ENCODE measurements around the gene TMEM183A. TPM values are rescaled to one million over a fixed set of nuclear protein-coding genes. Genes with fewer than 3 reads are reported as not detected.

Gene TMEM183A
- total RNA-seq, 5 donors from 2014 or later (not counting 1 experiment from before 2014, with no cell fraction given): 67.5 to 124 (median 68.4) TPM

DNA sequence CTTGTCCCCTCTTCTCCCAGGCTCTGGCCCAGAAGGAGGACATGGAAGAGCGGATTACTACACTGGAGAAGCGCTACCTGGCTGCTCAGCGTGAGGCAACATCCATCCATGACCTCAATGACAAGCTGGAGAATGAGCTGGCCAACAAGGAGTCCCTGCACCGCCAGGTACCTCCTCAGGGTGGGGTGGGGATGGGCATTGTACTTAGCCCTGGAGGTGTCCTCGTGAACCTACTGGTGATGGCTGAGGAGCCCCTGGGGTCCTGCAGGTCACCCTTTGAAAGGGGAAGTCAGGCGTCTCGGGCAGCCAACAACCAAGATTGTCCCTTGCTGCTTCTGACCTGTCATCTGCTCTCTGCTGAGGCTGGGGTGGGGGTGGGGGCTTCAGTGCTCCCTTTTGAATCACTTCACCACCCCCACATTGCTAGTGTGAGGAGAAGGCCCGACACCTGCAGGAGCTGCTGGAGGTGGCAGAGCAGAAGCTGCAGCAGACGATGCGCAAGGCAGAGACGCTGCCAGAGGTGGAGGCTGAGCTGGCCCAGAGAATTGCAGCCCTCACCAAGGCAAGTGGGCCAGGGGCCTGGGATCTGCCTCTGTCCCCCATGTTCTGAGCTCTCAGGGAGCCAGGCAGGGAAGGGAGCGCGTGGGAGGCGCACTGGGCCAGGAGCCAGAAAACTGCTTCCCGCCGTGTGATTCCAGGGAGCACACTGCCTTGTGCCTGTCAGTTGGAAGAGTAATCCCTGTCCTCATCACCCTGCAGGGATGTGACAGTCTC, 38.8 kb downstream of the TMEM183A start:
- Mint-ChIP-seq H3K27me3 (peaks cover 5 to 13% of the 10 kb centered on the region in 2 donors), H3K4me3 (no peak overlapping the region), H3K36me3 (peaks cover 3% of the 10 kb centered on the region), H3K4me1 (no peaks in the 10 kb centered on the region), H3K9me3 (no peaks in the 10 kb centered on the region), H3K27ac (no peak overlapping the region)
- ChIA-PET POLR2A (no interaction called here), CTCF (interaction anchor here in 1 of 2 donors (0.5 to 0.7 kb wide), 2 partner anchors 26 to 49 kb away, joined by 3 read pairs; no protein-coding TSS in a partner anchor)
- no peak overlapping the region for H3K4me3 ChIP-seq (ENCODE audit: control insufficient read depth in 1 of 2, extremely low read depth in 1 of 2, low read length in 1 of 2)
- ATAC-seq (replicated peaks in 1 of 4) (no peak), DNase-seq (no peak)
- H3K4me1 ChIP-seq (ENCODE audit: control insufficient read depth in 1 of 2, extremely low read depth in 1 of 2, insufficient read depth in 2 of 2, low read length in 2 of 2): no peaks in the 10 kb centered on the region
- no peaks in the 10 kb centered on the region for H3K36me3 ChIP-seq (ENCODE audit: control insufficient read depth in 2 of 2, extremely low read depth in 1 of 2, insufficient read depth in 1 of 2, low read length in 1 of 2)
- no peaks in the 10 kb centered on the region for H3K9me3 ChIP-seq
- H3K27me3 ChIP-seq (replicated peaks in 1 of 2; ENCODE audit: control insufficient read depth in 2 of 2, extremely low read depth in 1 of 2, insufficient read depth in 2 of 2, low read length in 1 of 2): peaks cover 0 to 22% of the 10 kb centered on the region in 2 experiments
- 83% methylated on average over 8 of the region's 16 CpGs for WGBS (ENCODE audit: insufficient coverage)
- no peak overlapping the region for H3K27ac ChIP-seq (ENCODE audit: low read length)

GRCh38 chr1:203046984-203047630, 39.9 kb downstream of the TMEM183A start:
- Mint-ChIP-seq H3K27me3 (peaks cover 5 to 19% of the 10 kb centered on the region in 2 donors), H3K9me3 (no peaks in the 10 kb centered on the region), H3K36me3 (peaks cover 3% of the 10 kb centered on the region), H3K4me3 (no peak overlapping the region), H3K27ac (no peak overlapping the region), H3K4me1 (no peaks in the 10 kb centered on the region)
- H3K27me3 ChIP-seq (replicated peaks in 1 of 2; ENCODE audit: control insufficient read depth in 2 of 2, extremely low read depth in 1 of 2, insufficient read depth in 2 of 2, low read length in 1 of 2): peaks cover 0 to 32% of the 10 kb centered on the region in 2 experiments
- H3K4me3 ChIP-seq (ENCODE audit: control insufficient read depth in 1 of 2, extremely low read depth in 1 of 2, low read length in 1 of 2): no peak overlapping the region
- ChIA-PET CTCF (interaction anchor here in 1 of 2 donors (0.5 to 0.7 kb wide), 2 partner anchors 27 to 50 kb away, joined by 3 read pairs; no protein-coding TSS in a partner anchor), POLR2A (no interaction called here)
- H3K9me3 ChIP-seq: no peaks in the 10 kb centered on the region
- WGBS (ENCODE audit: insufficient coverage): 88% methylated on average over 13 of the region's 15 CpGs
- no peak for DNase-seq
- no peak overlapping the region for H3K27ac ChIP-seq (ENCODE audit: low read length)
- no peaks in the 10 kb centered on the region for H3K36me3 ChIP-seq (ENCODE audit: control insufficient read depth in 2 of 2, extremely low read depth in 1 of 2, insufficient read depth in 1 of 2, low read length in 1 of 2)
- no peaks in the 10 kb centered on the region for H3K4me1 ChIP-seq (ENCODE audit: control insufficient read depth in 1 of 2, extremely low read depth in 1 of 2, insufficient read depth in 2 of 2, low read length in 2 of 2)
- no peak for ATAC-seq (replicated peaks in 1 of 4)

- H3K36me3 ChIP-seq (ENCODE audit: control insufficient read depth in 2 of 2, extremely low read depth in 1 of 2, insufficient read depth in 1 of 2, low read length in 1 of 2): no peaks in the 10 kb centered on the region
- H3K4me1 Mint-ChIP-seq: no peaks in the 10 kb centered on the region
- no peak for DNase-seq
- no peak overlapping the region for H3K27ac ChIP-seq (ENCODE audit: low read length)
- WGBS (ENCODE audit: insufficient coverage): 84% methylated on average over 9 of the region's 11 CpGs
- H3K27ac Mint-ChIP-seq: no peak overlapping the region
- no peaks in the 10 kb centered on the region for H3K9me3 ChIP-seq
- peaks cover 3% of the 10 kb centered on the region for H3K36me3 Mint-ChIP-seq
- H3K4me1 ChIP-seq (ENCODE audit: control insufficient read depth in 1 of 2, extremely low read depth in 1 of 2, insufficient read depth in 2 of 2, low read length in 2 of 2): no peaks in the 10 kb centered on the region
- H3K9me3 Mint-ChIP-seq: no peaks in the 10 kb centered on the region
- peaks cover 0 to 30% of the 10 kb centered on the region in 2 experiments for H3K27me3 ChIP-seq (replicated peaks in 1 of 2; ENCODE audit: control insufficient read depth in 2 of 2, extremely low read depth in 1 of 2, insufficient read depth in 2 of 2, low read length in 1 of 2)
- no peak overlapping the region for H3K4me3 Mint-ChIP-seq
- peaks cover 5 to 25% of the 10 kb centered on the region in 2 donors for H3K27me3 Mint-ChIP-seq
- ChIA-PET POLR2A (no interaction called here), CTCF (no interaction called here)
- no peak overlapping the region for H3K4me3 ChIP-seq (ENCODE audit: control insufficient read depth in 1 of 2, extremely low read depth in 1 of 2, low read length in 1 of 2)
- no peak for ATAC-seq (replicated peaks in 1 of 4)
Measured at GRCh38 chr1:203048086-203048485, 40.9 kb downstream of the TMEM183A start.

DNA sequence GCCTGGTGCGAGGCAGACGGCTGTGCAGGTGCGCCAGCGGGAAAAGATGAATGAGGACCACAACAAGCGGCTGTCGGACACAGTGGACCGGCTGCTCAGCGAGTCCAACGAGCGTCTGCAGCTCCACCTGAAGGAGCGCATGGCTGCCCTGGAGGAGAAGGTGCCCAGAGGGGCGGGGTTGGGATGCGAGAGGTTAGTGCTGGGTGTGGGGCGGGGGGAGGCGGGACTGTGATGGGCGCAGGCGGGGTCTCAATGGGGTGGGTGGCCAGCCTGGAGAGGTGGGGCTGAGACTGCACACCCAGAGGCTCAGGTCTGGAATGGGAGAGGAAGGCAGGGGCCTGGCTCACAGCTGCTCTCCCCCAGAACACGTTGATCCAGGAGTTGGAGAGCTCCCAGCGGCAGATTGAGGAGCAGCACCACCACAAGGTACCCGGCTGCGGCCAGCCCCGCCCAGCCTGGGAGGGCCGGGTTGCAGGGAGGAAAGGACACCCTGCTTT, 41.4 kb downstream of the TMEM183A start:
- no peak for ATAC-seq (replicated peaks in 1 of 4)
- no peak overlapping the region for H3K4me3 ChIP-seq (ENCODE audit: control insufficient read depth in 1 of 2, extremely low read depth in 1 of 2, low read length in 1 of 2)
- H3K4me1 ChIP-seq (ENCODE audit: control insufficient read depth in 1 of 2, extremely low read depth in 1 of 2, insufficient read depth in 2 of 2, low read length in 2 of 2): no peaks in the 10 kb centered on the region
- H3K27ac Mint-ChIP-seq: no peak overlapping the region
- peaks cover 3% of the 10 kb centered on the region for H3K36me3 Mint-ChIP-seq
- no peaks in the 10 kb centered on the region for H3K9me3 Mint-ChIP-seq
- peaks cover 0 to 32% of the 10 kb centered on the region in 2 experiments for H3K27me3 ChIP-seq (replicated peaks in 1 of 2; ENCODE audit: control insufficient read depth in 2 of 2, extremely low read depth in 1 of 2, insufficient read depth in 2 of 2, low read length in 1 of 2)
- no peak overlapping the region for H3K4me3 Mint-ChIP-seq
- no peaks in the 10 kb centered on the region for H3K9me3 ChIP-seq
- no peaks in the 10 kb centered on the region for H3K4me1 Mint-ChIP-seq
- ChIA-PET POLR2A (no interaction called here), CTCF (no interaction called here)
- no peaks in the 10 kb centered on the region for H3K36me3 ChIP-seq (ENCODE audit: control insufficient read depth in 2 of 2, extremely low read depth in 1 of 2, insufficient read depth in 1 of 2, low read length in 1 of 2)
- H3K27me3 Mint-ChIP-seq: peaks cover 5 to 25% of the 10 kb centered on the region in 2 donors
- no peak for DNase-seq
- H3K27ac ChIP-seq (ENCODE audit: low read length): no peak overlapping the region
- WGBS (ENCODE audit: insufficient coverage): 86% methylated on average over 15 of the region's 23 CpGs

DNA sequence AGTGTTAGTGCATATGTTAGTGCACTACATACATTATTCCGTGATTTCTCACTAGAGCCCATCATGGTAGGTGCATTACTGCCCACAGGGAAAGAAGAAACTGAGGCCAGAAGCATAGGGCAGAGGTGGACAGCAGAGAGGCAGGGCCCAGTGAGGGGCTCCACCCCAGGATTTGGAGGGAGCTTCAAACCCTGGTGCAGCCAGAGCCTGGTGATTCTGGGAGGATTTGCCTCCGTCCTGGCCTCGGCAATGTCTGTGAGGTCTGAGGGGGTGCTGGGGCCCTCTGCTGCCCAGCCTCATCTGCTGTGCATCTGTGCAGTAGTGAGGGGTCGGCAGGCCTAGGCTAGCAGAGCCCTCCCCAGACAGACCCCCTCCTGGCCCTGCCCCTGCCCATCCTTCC, 41.9 kb downstream of the TMEM183A start:
- H3K4me1 ChIP-seq (ENCODE audit: control insufficient read depth in 1 of 2, extremely low read depth in 1 of 2, insufficient read depth in 2 of 2, low read length in 2 of 2): no peaks in the 10 kb centered on the region
- CTCF ChIA-PET: interaction anchor here in 1 of 2 donors (0.6 kb wide), 1 partner anchor 16 kb away, joined by 4 read pairs; no protein-coding TSS in a partner anchor
- Mint-ChIP-seq H3K4me1 (no peaks in the 10 kb centered on the region), H3K9me3 (no peaks in the 10 kb centered on the region), H3K27ac (no peak overlapping the region), H3K36me3 (peaks cover 3% of the 10 kb centered on the region), H3K4me3 (no peak overlapping the region), H3K27me3 (peaks cover 5 to 25% of the 10 kb centered on the region in 2 donors)
- peaks cover 0 to 31% of the 10 kb centered on the region in 2 experiments for H3K27me3 ChIP-seq (replicated peaks in 1 of 2; ENCODE audit: control insufficient read depth in 2 of 2, extremely low read depth in 1 of 2, insufficient read depth in 2 of 2, low read length in 1 of 2)
- no peak for ATAC-seq (replicated peaks in 1 of 4)
- DNase-seq: no peak
- POLR2A ChIA-PET: no interaction called here
- WGBS (ENCODE audit: insufficient coverage): 100% methylated on average over 1 of the region's 4 CpGs
- H3K36me3 ChIP-seq (ENCODE audit: control insufficient read depth in 2 of 2, extremely low read depth in 1 of 2, insufficient read depth in 1 of 2, low read length in 1 of 2): no peaks in the 10 kb centered on the region
- no peaks in the 10 kb centered on the region for H3K9me3 ChIP-seq
- H3K27ac ChIP-seq (ENCODE audit: low read length): no peak overlapping the region
- no peak overlapping the region for H3K4me3 ChIP-seq (ENCODE audit: control insufficient read depth in 1 of 2, extremely low read depth in 1 of 2, low read length in 1 of 2)

DNA sequence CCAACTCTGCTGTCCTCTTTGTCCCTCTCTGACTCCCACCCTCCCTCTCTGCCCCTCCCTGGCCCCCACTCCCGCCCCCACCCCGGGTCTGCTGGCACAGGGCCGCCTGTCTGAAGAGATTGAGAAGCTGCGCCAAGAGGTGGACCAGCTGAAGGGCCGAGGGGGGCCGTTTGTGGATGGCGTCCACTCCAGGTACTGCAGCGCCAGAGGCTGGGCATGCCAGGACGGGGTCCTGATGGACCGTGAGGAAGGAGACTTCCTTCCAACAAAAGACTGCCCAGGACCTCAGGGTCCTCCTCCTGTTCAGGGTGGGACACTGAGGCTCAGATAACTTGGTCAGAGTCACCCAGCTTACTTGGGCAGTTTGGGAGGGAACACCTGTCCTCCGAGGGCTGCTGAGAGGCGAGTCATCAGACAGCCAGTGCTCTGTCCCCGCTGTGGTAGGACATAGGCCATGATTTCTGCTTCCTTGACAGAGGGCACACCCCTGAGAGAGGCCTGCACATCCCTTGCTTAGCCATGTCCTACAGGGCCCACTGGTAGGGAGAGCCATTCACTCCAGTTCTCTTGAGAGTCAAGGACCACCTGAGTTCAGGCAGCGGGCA, 42.5 kb downstream of the TMEM183A start:
- CTCF ChIA-PET: interaction anchor here in 1 of 2 donors (0.6 kb wide), 1 partner anchor 16 kb away, joined by 4 read pairs; no protein-coding TSS in a partner anchor
- H3K27me3 Mint-ChIP-seq: peaks cover 5 to 25% of the 10 kb centered on the region in 2 donors
- ATAC-seq (replicated peaks in 1 of 4): no peak

More for the DNA sequence above, 42.5 kb downstream of the TMEM183A start:
- no peaks in the 10 kb centered on the region for H3K36me3 ChIP-seq (ENCODE audit: control insufficient read depth in 2 of 2, extremely low read depth in 1 of 2, insufficient read depth in 1 of 2, low read length in 1 of 2)
- WGBS (ENCODE audit: insufficient coverage): 76% methylated on average over 10 of the region's 14 CpGs
- no peak overlapping the region for H3K4me3 Mint-ChIP-seq
- peaks cover 0 to 27% of the 10 kb centered on the region in 2 experiments for H3K27me3 ChIP-seq (replicated peaks in 1 of 2; ENCODE audit: control insufficient read depth in 2 of 2, extremely low read depth in 1 of 2, insufficient read depth in 2 of 2, low read length in 1 of 2)
- POLR2A ChIA-PET: no interaction called here
- no peaks in the 10 kb centered on the region for H3K4me1 Mint-ChIP-seq
- no peaks in the 10 kb centered on the region for H3K4me1 ChIP-seq (ENCODE audit: control insufficient read depth in 1 of 2, extremely low read depth in 1 of 2, insufficient read depth in 2 of 2, low read length in 2 of 2)
- H3K9me3 ChIP-seq: no peaks in the 10 kb centered on the region
- H3K27ac ChIP-seq (ENCODE audit: low read length): no peak overlapping the region
- no peak overlapping the region for H3K4me3 ChIP-seq (ENCODE audit: control insufficient read depth in 1 of 2, extremely low read depth in 1 of 2, low read length in 1 of 2)
- H3K9me3 Mint-ChIP-seq: no peaks in the 10 kb centered on the region
- H3K27ac Mint-ChIP-seq: no peak overlapping the region
- DNase-seq: no peak
- peaks cover 3% of the 10 kb centered on the region for H3K36me3 Mint-ChIP-seq

Data from T-cell (primary cell).